GM10266 (cell line): ENCODE results near the gene PTTG1.

ENCODE experiments used
- DNase-seq: peaks from one replicate; pipeline ENCODE4 v3.0.0; 2012; ENCODE audit errors: extremely low spot score
- CTCF ChIP-seq: IDR thresholded peaks from 2 replicates; pipeline ENCODE4 v1.5.1; 2012; ENCODE audit warnings: mild to moderate bottlenecking, low read depth; ENCODE audit not compliant: control insufficient read depth, insufficient read depth; ENCODE audit errors: missing control alignments

The PTTG1 gene

GRCh38 chr5:160461378-160461777, 39.7 kb downstream of the PTTG1 start:
- DNase-seq = no peak
- no peak for TF ChIP-seq CTCF

- TF ChIP-seq CTCF = no peak
- no peak for DNase-seq
These were observed 40.5 kb downstream of the PTTG1 start for GRCh38 chr5:160462167-160462566.

GRCh38 chr5:160463227-160463626, 41.6 kb downstream of the PTTG1 start:
- TF ChIP-seq CTCF = no peak
- DNase-seq = no peak

- no peak for TF ChIP-seq CTCF
- no peak for DNase-seq
These were observed 42.2 kb downstream of the PTTG1 start for GRCh38 chr5:160463740-160464465.

GRCh38 chr5:160464466-160464797, 42.8 kb downstream of the PTTG1 start:
- no peak for DNase-seq
- no peak for TF ChIP-seq CTCF

GRCh38 chr5:160466116-160466515, 44.5 kb downstream of the PTTG1 start:
- DNase-seq = no peak
- TF ChIP-seq CTCF = no peak

GRCh38 chr5:160466889-160467554, 45.4 kb downstream of the PTTG1 start:
- TF ChIP-seq CTCF = no peak
- DNase-seq = no peak
